ENCODE results near the gene COBL. TPM values are rescaled to one million over a fixed set of nuclear protein-coding genes. Genes with fewer than 3 reads are reported as not detected.

Gene COBL
- total RNA-seq, 1 donor from 2014 or later = 1.4 TPM

DNA sequence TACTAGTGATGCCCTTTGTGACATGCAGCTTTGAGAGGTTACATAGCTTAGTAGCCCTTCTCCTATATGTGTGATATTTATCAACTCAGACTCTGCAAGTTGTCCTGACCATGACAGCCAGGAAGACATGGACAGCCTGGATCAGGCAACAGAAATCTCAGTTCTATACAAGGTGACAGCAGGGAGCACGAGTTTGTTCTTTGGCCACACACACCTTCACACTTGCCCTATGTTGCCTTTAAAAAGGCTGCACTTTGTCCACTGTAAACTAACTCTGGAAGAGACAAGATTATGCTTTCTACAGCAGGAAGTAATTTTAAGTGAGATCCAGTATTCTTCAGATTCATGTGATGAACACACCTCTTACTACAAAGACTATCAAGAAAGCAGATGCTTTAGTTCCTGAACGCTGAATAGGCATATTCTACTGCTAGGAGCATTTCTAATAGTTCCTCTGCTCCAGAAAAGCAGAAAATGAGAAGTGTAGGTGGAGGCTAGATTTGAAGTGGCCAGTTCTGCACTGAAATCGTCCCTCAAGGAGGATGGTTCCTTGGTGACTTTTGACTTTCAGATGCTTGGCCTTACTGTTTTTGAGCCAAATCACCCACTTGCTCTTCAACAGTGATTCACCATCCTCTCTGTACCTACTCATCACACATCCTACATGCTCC, 239.2 kb downstream of the COBL start:
- DNase-seq (ENCODE audit: low read depth) = no peak

DNA sequence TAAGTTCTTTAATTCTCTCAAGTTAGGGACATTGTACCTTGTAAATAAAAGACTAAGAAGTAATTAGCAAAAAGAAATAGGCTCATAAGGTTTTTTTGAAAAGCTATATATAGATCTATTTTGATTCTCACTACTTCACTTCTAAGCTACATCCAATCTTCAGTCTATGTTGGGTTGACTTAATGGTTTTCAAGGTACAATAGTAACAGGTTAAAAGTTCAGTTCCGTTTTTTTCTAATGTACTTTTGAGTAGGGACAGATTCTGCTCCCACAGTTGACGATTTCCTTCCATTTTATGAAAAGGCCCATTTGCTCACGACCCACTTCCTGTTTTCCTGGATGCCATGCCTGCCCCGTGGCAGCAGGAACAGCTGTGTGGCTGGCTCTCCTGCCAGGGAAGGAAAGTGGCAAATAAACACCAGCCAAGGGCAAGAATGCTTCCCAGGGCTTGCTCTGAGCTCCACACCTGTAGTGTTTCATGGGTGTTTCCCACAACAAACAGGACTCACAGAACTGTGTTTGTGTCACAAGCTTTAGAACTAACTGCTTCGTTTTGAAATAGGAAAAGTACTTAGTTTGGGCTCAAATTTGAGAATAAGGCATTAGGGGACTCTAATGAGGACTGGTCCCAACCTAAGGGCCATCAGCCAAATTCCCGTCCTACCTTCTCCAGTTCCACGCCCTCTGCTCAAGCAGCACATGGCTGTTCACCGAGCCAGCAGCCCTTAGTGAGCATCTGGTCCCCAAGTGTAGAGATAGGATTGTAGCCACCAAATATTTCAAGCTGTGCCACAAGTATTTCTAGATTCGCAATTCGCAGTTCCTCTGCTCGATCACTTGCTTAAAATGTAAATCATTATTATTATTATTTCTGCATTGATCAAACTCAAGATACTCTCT, 240.7 kb downstream of the COBL start:
- no peak for DNase-seq (ENCODE audit: low read depth)

DNA sequence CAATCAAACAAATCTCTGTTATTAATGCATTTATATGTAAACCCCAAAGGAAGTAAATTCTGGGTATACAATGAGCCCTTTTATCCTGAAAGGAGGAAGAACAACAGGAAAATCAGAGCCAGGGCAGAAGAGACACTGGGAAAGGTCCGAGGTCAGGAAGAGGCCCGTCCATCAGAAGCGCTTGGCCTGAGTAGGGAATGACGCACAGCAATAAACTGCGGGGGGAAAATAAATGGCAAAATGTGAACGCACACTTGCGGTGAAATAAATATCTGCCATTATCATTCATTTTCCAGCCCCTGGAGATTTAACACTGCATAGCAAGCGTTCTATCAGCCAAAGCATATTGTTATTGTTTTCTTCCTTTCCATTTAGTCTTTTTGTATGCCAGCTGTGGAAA, 243.4 kb downstream of the COBL start:
- DNase-seq (ENCODE audit: low read depth) = no peak

DNA sequence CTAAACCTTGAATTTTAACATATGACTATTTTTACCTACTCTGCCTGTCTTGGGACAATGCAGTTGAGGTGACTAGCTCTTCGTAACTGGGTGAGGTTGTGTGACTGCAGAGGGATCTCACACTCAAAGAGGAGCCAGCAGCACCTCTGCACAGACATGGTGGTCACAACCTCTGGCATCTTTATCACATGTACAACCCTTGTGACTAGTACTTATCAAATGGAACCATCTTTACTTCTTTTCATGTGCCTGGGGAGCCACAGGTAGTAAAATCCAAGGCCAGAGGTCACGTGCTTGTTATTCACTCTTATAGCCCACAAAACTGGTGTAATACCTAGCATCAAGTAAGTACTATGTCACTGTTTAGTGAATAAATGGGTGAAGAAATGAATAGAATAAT, 244.3 kb downstream of the COBL start:
- no peak for DNase-seq (ENCODE audit: low read depth)

DNA sequence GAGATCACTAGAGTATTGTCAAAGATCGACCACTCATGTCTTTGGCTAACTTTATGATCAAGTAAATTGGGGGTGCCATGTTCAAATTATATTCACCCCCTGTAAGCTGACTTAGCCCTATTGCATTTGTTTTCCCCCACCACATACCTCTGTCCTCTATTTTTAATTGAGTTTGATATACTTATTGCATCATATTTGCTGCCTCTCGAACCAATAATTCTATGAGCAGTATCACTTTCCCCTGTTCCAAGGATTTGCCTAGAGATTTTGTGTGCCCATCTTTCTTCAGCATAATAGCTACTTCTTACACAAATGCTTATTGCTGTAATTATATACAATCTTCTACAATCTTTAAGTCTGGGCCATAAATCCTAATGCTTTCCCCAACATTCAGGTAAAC, 245.2 kb downstream of the COBL start:
- no peak for DNase-seq (ENCODE audit: low read depth)

DNA sequence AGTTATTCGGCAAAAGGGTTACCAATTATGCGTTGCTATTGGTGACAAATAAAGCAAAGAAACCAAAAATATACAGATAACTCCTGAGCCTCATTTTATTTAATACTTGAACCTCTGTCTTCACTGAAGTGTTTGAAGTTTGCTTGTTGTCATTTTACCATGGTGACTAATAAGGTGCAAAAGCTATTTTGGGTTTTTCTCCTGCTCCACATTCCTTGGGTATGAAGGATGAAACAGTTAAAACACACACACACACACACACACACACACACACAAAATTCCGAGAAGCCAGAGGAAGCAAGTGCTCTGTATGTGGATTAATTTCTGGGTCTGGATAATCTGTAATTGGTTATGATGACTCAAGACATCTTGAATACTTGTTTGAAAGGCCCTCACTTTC, 246.5 kb downstream of the COBL start:
- DNase-seq (ENCODE audit: low read depth) = peak; percentile 36

DNA sequence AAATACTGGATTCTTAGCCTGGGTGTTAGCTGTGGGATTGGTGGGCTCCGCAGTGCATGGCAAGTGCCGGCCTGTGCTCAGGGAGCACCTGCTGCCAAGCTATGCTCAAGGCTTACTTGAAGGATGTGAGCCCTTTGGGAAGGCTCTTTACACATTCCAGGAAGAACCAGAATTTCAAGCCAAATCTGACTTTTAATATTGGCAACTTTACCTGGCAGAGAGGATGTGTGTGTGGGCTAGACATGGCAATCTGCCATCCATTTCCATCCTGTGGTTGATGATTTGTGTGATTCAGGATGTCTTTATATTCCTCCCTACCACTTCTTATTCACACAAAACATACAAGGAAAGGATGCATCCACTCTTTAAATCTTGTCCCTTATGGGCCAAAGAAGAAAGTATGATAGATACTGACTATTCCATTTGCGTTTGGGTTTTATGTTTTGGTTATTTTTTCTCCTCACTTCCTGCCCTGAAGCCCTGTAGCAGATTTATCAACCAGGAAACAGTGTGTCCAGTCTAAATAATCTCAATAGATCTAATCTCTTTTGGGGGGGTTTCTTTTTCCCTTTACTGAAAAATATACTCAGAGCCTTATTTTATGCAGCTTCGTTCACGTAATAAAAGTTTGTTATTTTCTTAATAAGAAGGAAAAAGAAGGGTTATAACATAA, 247.1 kb downstream of the COBL start:
- DNase-seq (ENCODE audit: low read depth) = peak; percentile 33

DNA sequence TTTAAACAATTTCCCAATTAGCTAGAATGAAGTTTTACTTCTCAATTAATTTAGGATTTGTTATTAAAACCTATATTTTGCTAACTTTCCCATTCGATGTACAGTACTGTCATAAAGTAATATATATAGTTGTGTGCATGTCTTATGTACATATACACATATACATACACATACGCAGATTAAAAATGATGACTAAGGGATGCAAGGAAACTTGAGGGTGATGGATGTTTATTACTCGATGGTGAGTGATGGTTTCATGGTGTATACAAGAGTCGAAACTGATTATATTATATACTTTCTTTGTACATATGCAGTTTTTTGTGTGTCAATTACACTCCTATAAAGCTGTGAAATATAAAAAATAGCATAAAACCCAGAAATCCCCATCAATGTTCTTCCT, 248.2 kb downstream of the COBL start:
- no peak for DNase-seq (ENCODE audit: low read depth)

DNA sequence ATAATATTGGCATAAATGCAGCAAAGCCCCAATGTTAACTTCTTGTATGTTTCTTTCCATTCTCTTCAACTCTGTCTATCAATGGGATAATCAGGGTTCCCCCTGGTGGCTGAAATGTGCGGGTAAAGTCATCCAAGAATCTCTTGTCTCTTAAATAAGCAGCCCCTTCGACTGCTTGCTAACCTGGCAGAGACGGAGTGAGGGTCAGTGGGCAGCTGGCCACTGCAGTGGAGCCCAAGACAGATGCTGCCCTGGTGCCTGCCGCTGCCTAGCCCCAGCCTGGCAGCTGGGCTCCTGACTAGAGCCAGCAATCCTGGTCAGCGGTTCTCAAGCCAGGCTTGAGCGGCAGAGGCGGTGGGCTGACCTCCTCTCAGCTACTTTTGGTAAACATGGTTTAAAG, 248.9 kb downstream of the COBL start:
- peak; percentile 71 for DNase-seq (ENCODE audit: low read depth)

DNA sequence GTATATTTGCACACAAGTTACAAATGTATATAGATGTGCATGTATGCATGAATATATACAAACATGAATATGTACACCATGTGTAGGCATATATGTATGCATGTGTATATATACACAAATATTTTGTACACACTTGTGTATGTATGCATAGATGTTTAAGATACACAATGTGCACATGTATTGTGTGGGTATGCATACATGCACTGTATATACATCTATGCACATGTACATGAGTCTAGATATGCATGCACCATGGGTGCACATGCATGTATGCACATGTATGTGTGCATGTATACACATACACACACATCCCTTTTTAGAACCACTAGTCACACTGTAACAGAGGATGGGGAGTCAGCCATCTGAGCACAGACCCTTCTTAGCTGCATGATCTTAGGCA, 249.4 kb downstream of the COBL start:
- no peak for DNase-seq (ENCODE audit: low read depth)

DNA sequence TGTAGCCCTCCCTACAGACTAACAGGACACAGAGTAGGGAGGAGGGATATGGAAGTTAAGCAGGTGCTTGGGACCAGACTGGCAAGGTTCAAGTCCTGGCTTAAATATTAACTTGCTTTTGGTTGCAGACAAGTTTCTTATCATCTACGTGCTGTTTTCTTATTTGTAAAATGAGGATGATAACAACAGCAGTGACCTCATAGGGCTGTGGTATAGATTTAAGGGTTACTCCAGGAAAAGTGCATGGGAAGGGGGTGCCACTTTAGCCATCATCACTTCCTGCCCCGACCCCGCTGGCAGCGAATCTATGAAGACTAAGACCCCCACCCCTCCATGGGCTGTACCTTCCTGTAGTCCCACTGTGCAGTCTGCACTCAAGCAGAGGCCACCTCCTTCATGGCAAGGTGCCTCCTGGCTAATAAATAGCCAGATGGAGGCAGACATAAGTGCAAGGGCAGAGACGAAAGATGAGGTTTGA, 250.2 kb downstream of the COBL start:
- DNase-seq (ENCODE audit: low read depth) = no peak

DNA sequence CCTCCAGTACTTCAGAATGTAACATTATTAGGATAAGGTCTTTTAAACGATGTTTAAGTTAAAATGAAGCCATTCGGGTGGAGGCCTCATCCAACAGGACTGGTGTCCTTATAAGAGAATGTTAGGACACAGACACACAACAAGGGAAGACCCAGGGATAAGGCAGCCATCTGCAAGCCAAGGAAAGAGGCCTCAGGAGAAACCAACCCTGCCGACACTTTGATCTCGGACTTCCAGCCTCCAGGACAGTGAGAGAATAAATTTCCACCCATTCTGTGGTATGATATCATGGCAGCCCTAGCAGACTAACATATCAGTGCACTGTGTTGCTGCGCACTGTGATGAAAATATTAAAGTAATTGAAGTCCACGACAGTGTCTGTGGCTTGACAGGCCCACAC, 250.8 kb downstream of the COBL start:
- no peak for DNase-seq (ENCODE audit: low read depth)

DNA sequence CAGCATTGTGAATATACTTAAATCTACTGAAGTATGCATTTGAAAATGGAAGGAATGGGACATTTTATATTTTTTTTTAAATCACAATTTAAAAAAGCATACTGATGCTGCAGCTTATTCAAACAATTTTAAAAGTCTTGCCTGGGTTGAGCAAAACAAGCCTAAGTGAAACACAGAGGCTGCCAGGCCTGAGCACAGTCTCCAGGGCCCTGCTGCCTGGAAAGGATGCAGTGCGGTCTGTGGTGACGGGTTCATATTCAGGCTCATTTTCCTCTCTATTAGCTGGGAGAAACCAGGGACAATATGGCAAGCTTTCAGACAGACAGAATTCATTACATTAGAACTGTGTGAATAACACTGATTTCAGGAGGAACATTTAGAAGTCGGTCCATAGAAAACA, 251.9 kb downstream of the COBL start:
- no peak for DNase-seq (ENCODE audit: low read depth)

DNA sequence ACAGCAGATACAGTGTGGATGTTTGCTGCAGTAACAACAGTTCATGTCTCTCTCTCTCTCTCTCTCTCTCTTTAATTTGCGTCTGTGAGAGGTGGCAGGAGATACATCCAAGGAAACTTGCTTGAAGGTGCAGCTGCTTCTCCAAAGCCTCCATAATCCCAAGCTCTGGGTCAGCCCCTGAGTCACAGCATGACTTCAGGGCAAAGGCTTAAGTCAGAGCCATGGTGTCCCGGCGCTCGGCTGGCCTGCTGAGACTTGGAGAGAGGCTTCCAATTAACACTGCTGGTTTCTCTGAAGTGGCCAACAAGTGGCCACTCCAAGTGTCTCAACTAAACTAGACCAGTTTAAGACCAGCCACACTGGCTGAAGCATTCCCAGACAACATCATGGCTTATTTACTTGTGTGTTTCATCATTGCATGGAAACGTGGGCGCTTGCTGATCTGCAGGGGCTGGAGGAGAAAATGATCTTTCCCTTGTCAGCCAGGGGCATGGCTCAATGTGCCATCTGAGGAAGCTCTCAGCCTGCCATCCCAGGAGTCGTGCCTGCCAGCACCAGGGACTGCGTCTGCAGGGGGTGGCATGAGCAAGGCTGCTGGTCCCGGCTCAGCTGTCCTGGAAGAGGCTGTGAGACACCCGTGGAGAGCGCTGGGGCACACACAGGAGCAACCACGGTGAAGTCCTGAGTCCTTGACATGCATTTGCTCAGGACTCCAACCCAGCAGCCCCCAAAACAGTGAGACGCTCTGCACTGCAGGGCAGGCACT, 254.2 kb downstream of the COBL start:
- no peak for DNase-seq (ENCODE audit: low read depth)

DNA sequence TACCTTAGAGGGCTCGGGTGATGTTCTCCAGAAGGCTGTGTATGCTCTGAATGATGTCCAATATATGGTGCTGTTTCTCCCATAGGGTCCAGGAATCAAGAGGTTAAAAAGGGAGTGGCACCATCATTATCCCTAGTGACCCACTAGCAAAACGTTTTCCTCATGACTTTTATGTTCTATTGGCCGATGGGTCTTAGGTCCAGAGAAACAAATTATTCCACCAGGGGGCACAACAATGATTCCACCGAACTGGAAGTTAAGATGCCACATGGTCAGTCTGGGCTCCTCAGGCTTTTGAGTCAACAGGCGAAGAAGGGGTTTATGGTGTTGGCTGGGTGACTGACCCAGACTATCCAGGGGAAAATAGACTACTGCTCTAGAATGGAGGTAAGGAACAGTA, 256.1 kb downstream of the COBL start:
- DNase-seq (ENCODE audit: low read depth) = no peak

DNA sequence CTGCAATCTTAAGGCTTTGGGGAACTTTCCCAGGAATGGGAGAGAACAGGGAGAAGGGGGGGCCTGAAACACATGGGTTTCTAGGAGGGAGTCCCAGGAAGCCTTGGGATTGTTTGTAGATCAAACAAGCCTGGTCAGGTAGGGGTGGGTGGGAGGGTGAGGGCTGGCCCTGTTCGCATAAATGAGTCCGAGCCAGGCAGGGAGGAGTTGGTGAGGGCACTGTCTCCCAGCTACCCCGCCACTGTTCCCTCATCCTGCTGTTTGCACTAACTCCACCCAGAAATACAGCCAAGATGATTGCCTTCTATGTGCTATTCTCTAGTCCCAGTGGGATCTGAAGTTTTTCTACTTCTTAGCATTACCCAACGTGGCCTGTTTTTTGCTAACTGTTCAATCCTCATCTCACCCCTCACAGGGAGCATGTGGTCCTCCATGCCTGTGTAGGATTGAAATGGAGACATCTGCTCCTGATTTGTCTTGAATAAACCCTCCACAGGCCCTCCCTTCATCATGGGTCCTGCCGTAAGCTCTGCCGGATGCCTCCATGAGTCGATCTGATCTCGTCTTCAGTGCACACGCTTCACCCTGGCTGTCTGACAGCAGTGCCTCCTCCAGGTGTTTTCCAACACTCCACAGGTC, 257.0 kb downstream of the COBL start:
- DNase-seq (ENCODE audit: low read depth) = no peak

DNA sequence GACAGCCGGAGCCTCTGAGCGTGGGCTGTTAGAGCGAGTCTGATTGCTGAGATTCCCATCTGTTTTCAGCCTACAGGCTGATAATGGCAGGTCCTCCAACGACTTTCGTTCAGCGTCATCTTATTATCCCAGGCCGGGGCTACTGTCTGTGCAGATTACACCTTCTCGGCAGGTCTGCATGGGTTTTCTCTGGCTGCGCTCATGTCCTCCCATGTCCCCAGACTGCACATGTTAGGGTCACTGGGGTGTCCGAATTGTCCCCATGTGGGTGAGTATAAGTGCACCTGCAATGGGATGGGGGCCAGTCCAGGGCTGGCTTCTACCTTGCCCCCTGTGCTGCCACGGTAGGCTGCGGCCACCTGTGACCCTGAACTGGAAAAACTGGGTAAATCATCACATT, 257.8 kb downstream of the COBL start:
- no peak for DNase-seq (ENCODE audit: low read depth)

DNA sequence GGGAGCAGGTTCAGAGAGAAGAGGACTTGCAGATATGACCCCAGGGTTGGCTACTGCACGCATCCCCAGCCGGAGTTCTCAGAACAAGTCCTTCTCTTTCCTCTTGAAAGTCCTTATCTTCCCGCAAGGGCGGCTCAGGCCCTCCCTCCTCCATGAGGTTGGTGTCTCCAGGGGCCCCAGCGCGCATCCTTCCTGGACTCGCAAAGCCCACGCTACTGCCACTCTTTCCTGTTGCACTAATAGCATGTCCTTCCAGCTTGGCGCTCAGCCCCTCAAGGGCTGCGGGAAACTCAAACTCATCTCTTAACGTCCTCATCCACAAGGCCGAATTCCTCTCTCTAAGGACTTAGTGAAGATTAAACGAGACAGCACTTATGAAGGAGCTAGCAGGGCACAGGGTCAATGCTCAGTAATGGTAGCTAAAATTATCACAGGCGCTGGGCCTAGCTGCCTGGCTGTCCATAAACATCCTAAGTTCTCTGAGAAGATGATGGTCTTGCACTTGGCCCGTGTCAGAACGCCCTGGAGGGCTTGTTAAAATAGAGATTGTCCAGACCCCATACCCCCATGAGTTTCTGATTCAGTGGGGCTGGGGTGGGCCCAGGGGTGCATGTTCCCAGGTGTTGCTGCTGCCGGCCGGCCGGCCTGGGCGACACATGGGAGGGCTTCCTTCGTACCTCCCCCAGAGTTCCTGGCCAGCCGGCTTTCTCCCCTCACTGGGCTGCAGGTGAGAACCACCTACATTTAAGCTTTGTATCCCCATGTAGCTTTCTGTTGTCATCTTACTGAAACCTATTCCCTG, 261.4 kb downstream of the COBL start:
- no peak for DNase-seq (ENCODE audit: low read depth)

DNA sequence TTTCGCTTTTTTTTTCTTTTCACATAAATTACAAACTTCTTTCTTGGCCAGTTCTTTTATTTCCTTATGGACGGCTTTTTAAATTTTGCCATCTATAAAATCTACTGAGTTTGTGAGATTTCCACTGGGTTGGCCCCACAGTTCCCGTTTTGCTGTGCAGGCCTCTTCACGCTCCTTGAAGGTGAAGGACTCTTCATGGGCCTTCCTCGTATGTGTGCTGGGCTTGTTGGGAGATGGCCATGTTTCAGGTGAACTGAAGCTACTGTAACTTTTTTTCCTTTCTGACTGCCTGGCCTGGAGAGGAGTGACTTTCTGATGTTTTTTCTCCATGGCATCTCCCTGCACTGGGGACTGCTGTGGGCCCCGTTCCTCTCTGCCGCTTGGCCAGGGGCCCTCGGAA, 262.4 kb downstream of the COBL start:
- DNase-seq (ENCODE audit: low read depth) = no peak

DNA sequence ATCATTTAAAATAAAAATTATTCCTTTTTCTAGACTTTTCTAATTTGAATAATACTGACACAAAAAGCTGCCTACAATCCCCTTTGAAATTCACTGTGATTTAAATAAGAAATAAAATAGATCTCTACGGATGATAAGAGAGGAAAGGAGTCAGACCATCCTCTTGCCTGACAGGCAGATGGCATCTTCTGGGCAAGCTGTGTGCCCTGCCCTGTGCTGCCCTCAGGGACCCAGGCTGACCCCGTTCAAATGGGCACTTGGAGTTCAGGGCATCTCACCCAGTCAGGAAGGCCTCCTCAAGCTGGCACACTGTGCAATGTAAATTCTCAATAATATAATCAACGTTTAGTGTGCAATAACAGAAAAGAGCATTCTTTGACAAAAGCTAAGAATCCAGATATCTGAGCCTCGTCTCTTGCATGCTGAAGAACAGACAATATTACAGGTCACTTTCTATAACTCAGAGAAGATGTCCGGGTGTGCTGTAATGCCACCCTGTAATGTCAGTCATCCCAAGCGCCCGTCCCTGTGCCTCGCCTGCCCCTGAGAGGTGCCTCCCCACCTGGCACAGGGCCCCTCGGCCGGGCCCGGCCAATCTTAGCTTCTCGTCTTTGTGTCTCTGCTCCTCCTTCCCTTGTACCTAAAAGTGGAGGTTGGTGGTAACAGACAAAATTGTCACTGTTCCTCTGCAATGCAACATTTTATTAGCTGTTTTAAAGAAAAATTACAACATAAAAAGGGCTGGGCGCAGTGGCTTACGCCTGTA, 263.3 kb downstream of the COBL start:
- DNase-seq (ENCODE audit: low read depth) = no peak
